ENCODE results near the gene OSBPL8. TPM values are rescaled to one million over a fixed set of nuclear protein-coding genes. Genes with fewer than 3 reads are reported as not detected.
"Not testable (repeated sequence)": the region's sequence is repeated elsewhere in the genome, so short reads cannot be mapped to it uniquely, and the experiment has no call there.

Gene OSBPL8
- total RNA-seq, 8 experiments from 2014 or later: 22.9 to 63.6 (median 50.5) TPM

- WGBS, 10 experiments: 86 to 100% (median 93%) methylated on average over 2 to 4 of the region's 4 CpGs; no CpG with 5 or more reads in 2 of the 10 experiments
- Histone ChIP-seq H3K4me1 (replicated peaks in 1 of 2) (no peaks in the 10 kb centered on the region), H3K27ac (no peak overlapping the region), H3K4me3 (no peak overlapping the region)
- in situ Hi-C loops (cut with MboI; ENCODE audit: low pct_unique_long_range_greater_than_20kb in 2 of 9, low sequenced_read_pairs in 9 of 9, unreplicated experiment in 9 of 9): no loop called here
- no peak for ATAC-seq (replicated peaks in 6 of 8)
Observed at GRCh38 chr12:76532520-76532919, 27.1 kb downstream of the OSBPL8 start.

GRCh38 chr12:76531056-76531455 is 28.5 kb downstream of the OSBPL8 start:
- no peak for ATAC-seq (replicated peaks in 6 of 8)
- Histone ChIP-seq H3K27ac (no peak overlapping the region), H3K4me1 (replicated peaks in 1 of 2) (no peaks in the 10 kb centered on the region), H3K4me3 (no peak overlapping the region)
- in situ Hi-C loops (cut with MboI; ENCODE audit: low pct_unique_long_range_greater_than_20kb in 2 of 9, low sequenced_read_pairs in 9 of 9, unreplicated experiment in 9 of 9): no loop called here

GRCh38 chr12:76530516-76530915 is 29.1 kb downstream of the OSBPL8 start:
- in situ Hi-C loops (cut with MboI; ENCODE audit: low pct_unique_long_range_greater_than_20kb in 2 of 9, low sequenced_read_pairs in 9 of 9, unreplicated experiment in 9 of 9): no loop called here
- Histone ChIP-seq H3K27ac (no peak overlapping the region), H3K4me1 (replicated peaks in 1 of 2) (no peaks in the 10 kb centered on the region), H3K4me3 (no peak overlapping the region)
- 80 to 100% (median 100%) methylated on average over 1 of the region's 1 CpG; no CpG with 5 or more reads in 2 of the 10 experiments for WGBS, 10 experiments
- ATAC-seq (replicated peaks in 6 of 8): no peak

GRCh38 chr12:76529226-76529918 is 30.2 kb downstream of the OSBPL8 start:
- WGBS, 10 experiments: 62 to 100% (median 82%) methylated on average over 1 to 4 of the region's 4 CpGs
- no peak overlapping the region for H3K4me3 ChIP-seq
- H3K27ac ChIP-seq: no peak overlapping the region
- no peak for ATAC-seq (replicated peaks in 6 of 8)
- in situ Hi-C loops (cut with MboI; ENCODE audit: low pct_unique_long_range_greater_than_20kb in 2 of 9, low sequenced_read_pairs in 9 of 9, unreplicated experiment in 9 of 9): no loop called here
- H3K4me1 ChIP-seq (replicated peaks in 1 of 2): no peaks in the 10 kb centered on the region

GRCh38 chr12:76523408-76523807 is 36.2 kb downstream of the OSBPL8 start:
- ATAC-seq (replicated peaks in 6 of 8): no peak
- no peaks in the 10 kb centered on the region for H3K4me1 ChIP-seq (replicated peaks in 1 of 2)
- no peak overlapping the region for H3K27ac ChIP-seq
- in situ Hi-C loops (cut with MboI; ENCODE audit: low pct_unique_long_range_greater_than_20kb in 2 of 9, low sequenced_read_pairs in 9 of 9, unreplicated experiment in 9 of 9): no loop called here
- H3K4me3 ChIP-seq: no peak overlapping the region

- in situ Hi-C loops (cut with MboI; ENCODE audit: low pct_unique_long_range_greater_than_20kb in 2 of 9, low sequenced_read_pairs in 9 of 9, unreplicated experiment in 9 of 9): no loop called here
Observed at GRCh38 chr12:76520348-76520747, 39.2 kb downstream of the OSBPL8 start.

GRCh38 chr12:76519538-76519937 is 40.0 kb downstream of the OSBPL8 start:
- H3K27ac ChIP-seq: no peak overlapping the region
- no peak overlapping the region for H3K4me3 ChIP-seq
- WGBS, 10 experiments: 80 to 100% (median 95%) methylated on average over 1 to 5 of the region's 5 CpGs; no CpG with 5 or more reads in 3 of the 10 experiments
- H3K4me1 ChIP-seq (replicated peaks in 1 of 2): no peaks in the 10 kb centered on the region
- in situ Hi-C loops (cut with MboI; ENCODE audit: low pct_unique_long_range_greater_than_20kb in 2 of 9, low sequenced_read_pairs in 9 of 9, unreplicated experiment in 9 of 9): no loop called here
- no peak for ATAC-seq (replicated peaks in 6 of 8)

More at GRCh38 chr12:76520348-76520747, 39.2 kb downstream of the OSBPL8 start:
- H3K4me1 ChIP-seq (replicated peaks in 1 of 2): no peaks in the 10 kb centered on the region
- no peak overlapping the region for H3K4me3 ChIP-seq
- H3K27ac ChIP-seq: no peak overlapping the region
- no peak for ATAC-seq (replicated peaks in 6 of 8)

GRCh38 chr12:76518699-76519098 is 40.9 kb downstream of the OSBPL8 start:
- WGBS, 10 experiments: 56 to 100% (median 86%) methylated on average over 1 of the region's 2 CpGs; no CpG with 5 or more reads in 5 of the 10 experiments
- ATAC-seq (replicated peaks in 6 of 8): no peak
- Histone ChIP-seq H3K27ac (no peak overlapping the region), H3K4me3 (no peak overlapping the region), H3K4me1 (replicated peaks in 1 of 2) (no peaks in the 10 kb centered on the region)
- in situ Hi-C loops (cut with MboI; ENCODE audit: low pct_unique_long_range_greater_than_20kb in 2 of 9, low sequenced_read_pairs in 9 of 9, unreplicated experiment in 9 of 9): no loop called here

GRCh38 chr12:76515271-76515670 is 44.3 kb downstream of the OSBPL8 start:
- no peak overlapping the region for H3K27ac ChIP-seq
- H3K4me3 ChIP-seq: no peak overlapping the region
- no peak for ATAC-seq (replicated peaks in 6 of 8)
- in situ Hi-C loops (cut with MboI; ENCODE audit: low pct_unique_long_range_greater_than_20kb in 2 of 9, low sequenced_read_pairs in 9 of 9, unreplicated experiment in 9 of 9): no loop called here
- no peaks in the 10 kb centered on the region for H3K4me1 ChIP-seq (replicated peaks in 1 of 2)
- whole genome bisulfite sequencing, 10 experiments: 80 to 100% (median 98%) methylated on average over 2 to 4 of the region's 4 CpGs; no CpG with 5 or more reads in 4 of the 10 experiments

- H3K4me3 ChIP-seq; ATAC-seq (replicated peaks in 6 of 8); H3K27ac ChIP-seq; in situ Hi-C loops (cut with MboI; ENCODE audit: low pct_unique_long_range_greater_than_20kb in 2 of 9, low sequenced_read_pairs in 9 of 9, unreplicated experiment in 9 of 9); H3K4me1 ChIP-seq (replicated peaks in 1 of 2): not testable (repeated sequence)
- 86 to 100% (median 95%) methylated on average over 1 to 4 of the region's 4 CpGs; no CpG with 5 or more reads in 1 of the 10 experiments for WGBS, 10 experiments
Observed at GRCh38 chr12:76511116-76511716, 48.4 kb downstream of the OSBPL8 start.

GRCh38 chr12:76508128-76508980 is 51.2 kb downstream of the OSBPL8 start:
- WGBS, 10 experiments: 60 to 100% (median 89%) methylated on average over 2 to 6 of the region's 6 CpGs; no CpG with 5 or more reads in 1 of the 10 experiments
- in situ Hi-C loops (cut with MboI; ENCODE audit: low pct_unique_long_range_greater_than_20kb in 2 of 9, low sequenced_read_pairs in 9 of 9, unreplicated experiment in 9 of 9): no loop called here
- ATAC-seq (replicated peaks in 6 of 8): peak in 3 of 8 experiments; percentile 54 to 71 (median 64)
- H3K4me3 ChIP-seq: no peak overlapping the region
- no peak overlapping the region for H3K27ac ChIP-seq
- no peaks in the 10 kb centered on the region for H3K4me1 ChIP-seq (replicated peaks in 1 of 2)

GRCh38 chr12:76506149-76506548 is 53.4 kb downstream of the OSBPL8 start:
- H3K4me1 ChIP-seq (replicated peaks in 1 of 2): no peaks in the 10 kb centered on the region
- in situ Hi-C loops (cut with MboI; ENCODE audit: low pct_unique_long_range_greater_than_20kb in 2 of 9, low sequenced_read_pairs in 9 of 9, unreplicated experiment in 9 of 9): no loop called here
- no peak overlapping the region for H3K27ac ChIP-seq
- 46 to 100% (median 92%) methylated on average over 1 to 3 of the region's 3 CpGs; no CpG with 5 or more reads in 1 of the 10 experiments for WGBS, 10 experiments
- no peak overlapping the region for H3K4me3 ChIP-seq
- no peak for ATAC-seq (replicated peaks in 6 of 8)

GRCh38 chr12:76505050-76505449 is 54.5 kb downstream of the OSBPL8 start:
- no peak overlapping the region for H3K4me3 ChIP-seq
- H3K27ac ChIP-seq: no peak overlapping the region
- no peak for ATAC-seq (replicated peaks in 6 of 8)
- no peaks in the 10 kb centered on the region for H3K4me1 ChIP-seq (replicated peaks in 1 of 2)
- WGBS, 10 experiments: 100% methylated on average over 2 of the region's 2 CpGs; no CpG with 5 or more reads in 7 of the 10 experiments
- in situ Hi-C loops (cut with MboI; ENCODE audit: low pct_unique_long_range_greater_than_20kb in 2 of 9, low sequenced_read_pairs in 9 of 9, unreplicated experiment in 9 of 9): no loop called here

All from motor neuron (in vitro differentiated cells).